ENCODE data around the gene UNC119.
A peak's percentile ranks its signal among the peaks of the same experiment; 100 is the strongest.

UNC119 gene

DNA sequence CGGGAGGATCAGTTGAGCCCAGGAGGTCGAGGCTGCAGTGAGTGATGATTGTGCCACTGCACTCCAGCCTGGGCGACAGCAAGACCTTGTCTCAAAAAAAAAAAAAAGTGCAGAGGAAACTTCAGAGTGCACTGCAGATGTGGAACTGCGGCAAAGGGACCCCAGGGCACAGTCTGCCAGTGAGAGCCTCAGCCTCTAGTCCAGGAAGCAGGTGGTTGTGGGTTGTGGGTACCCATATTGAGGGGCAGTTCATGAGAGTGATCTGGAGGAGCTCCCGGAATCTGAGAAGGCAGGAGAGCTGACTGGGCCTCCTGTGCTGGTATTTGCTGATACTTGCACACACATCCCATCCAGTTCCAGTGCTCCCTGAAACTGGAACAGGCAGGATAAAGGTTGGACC is 33.2 kb downstream of the UNC119 start:
- DNase-seq = no peak

DNA sequence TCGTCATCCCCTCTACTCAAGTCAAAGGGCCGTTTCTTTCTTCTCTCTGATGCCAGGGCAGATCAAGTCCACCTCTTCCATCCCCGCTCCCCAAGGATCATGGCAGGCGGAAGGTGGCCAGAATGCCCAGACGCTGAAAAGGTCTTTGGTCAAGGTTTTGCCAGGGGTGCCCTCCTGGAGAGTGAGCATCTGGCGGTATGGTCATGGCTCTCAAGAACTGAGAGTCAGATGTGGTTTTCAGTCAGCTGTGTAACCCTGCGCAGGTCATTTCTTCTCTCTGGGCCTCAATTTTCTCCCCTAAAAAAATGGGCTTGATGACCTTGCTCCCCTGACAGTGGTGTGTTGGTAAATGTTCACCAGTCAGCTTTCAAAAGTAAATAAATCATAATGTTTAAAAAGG is 33.8 kb downstream of the UNC119 start:
- no peak for DNase-seq

DNA sequence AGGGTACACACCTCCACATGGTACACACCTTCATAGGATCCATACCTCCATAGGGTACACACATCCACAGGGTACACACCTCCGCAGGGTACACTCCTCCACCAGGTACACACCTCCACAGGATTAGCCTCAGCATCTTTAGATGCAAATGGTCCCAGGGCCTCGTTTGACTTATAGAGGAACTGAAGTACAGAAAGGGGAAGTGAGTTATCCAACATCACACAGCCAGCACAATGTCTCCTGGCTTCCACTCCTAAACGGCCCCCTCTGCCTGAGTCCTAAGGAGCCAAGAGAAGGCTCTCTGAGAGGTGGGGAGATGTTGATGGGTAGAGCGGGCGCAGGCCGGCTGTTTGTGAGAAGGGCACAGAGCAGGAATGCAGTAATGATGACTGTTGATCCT is 34.3 kb downstream of the UNC119 start:
- no peak for DNase-seq

GRCh38 chr17:28515518-28515917 is 36.9 kb downstream of the UNC119 start:
- no peak for DNase-seq

DNA sequence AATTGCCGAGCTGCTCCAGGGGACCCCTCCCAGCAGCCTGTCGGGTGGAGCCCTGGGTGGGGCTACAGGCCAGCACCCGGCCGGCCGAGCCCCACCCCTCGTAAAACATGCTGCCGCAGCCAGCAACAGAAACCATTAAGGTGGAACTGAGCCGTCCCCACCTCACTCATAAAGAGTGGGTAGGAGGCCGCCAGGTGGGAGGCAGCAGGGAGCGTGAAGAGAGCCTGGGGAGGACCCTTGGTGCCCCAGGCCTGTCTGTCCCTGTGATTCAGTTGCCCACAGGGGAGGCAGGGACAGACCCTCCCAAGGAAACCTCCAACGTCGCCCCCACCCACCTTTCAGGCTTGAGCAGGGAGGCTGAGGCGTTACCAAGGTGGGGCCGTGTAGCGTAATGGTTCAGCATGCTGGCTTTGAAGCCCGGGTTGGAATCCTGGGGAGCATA is 37.8 kb downstream of the UNC119 start:
- no peak for DNase-seq

DNA sequence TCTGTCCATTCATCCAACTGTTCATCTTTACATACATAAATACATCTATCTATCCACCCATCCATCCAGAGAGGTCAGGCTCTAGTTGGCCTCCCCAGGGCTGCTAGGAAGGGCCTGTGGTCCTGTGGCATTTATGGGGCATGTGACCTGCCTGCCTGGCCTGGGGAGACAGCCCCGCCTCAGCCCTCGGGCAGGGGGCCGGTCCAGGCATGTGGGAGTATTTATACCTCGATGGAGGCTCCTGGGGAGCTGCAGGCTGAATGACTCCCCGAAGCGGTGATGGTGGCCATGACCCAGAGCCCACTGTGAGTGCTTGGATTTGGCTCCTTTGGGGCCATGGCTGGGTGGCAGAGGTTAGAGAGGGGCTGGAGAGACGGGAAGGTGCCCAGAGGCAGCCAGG is 38.9 kb downstream of the UNC119 start:
- DNase-seq = no peak

DNA sequence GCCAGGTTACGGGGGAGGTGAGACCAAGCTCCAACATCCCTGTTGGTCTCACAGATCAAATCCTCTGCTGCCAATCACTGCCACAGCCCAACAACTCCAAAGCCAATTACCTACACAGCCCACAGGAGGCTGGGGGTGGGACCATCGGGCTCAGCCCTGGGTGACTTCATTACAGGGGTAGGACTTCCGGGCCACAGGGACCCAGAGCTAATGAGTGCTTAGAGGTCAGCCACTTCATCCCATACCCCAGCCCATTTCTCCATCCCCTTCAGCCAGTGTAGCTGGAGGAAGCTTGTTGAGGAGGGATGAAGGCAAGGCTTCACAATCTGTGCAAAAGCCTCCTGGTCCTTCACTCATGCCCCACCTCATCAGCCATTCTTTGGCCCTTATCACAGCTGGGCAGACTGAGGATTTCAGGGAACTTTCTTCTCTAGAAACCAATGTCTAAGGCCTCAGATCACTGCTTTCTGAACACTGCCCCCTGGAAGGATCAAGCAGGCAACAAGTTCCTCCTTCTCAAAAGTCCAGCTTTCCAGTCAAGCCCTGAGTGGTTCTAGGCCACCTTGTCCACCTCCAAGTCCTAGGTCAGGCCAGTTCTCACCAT is 40.5 kb downstream of the UNC119 start:
- no peak for DNase-seq

DNA sequence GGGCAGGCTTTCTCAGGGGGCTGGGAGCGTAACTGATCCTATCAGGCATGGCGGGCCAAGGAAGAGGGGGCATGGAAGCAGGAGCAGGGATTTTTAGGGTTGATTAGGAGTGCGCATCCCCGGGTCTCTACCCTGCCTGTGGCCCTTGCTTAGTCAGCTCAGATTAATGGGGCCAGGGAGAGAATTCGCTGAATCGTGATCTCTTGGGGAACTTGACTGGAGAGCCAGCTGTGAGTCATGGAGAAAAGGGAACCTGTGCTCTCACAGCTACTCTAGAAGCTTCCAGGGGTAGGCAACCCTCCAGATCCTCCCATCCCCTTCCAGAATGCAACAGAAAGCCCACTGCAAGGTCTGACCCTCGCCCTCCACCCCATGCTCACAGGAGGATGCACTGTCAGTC is 42.6 kb downstream of the UNC119 start:
- no peak for DNase-seq

GRCh38 chr17:28508211-28508724 is 44.2 kb downstream of the UNC119 start:
- no peak for DNase-seq

- DNase-seq = no peak
Observed at GRCh38 chr17:28507567-28508203, 44.7 kb downstream of the UNC119 start.

GRCh38 chr17:28506763-28507487 is 45.5 kb downstream of the UNC119 start:
- no peak for DNase-seq

- DNase-seq = no peak
Observed at GRCh38 chr17:28505986-28506665, 46.3 kb downstream of the UNC119 start, which contains the start of gene FOXN1. FOXN1 (plus strand) TSS chr17:28506348; CDS start chr17:28523970, 17,622 bp downstream.

DNA sequence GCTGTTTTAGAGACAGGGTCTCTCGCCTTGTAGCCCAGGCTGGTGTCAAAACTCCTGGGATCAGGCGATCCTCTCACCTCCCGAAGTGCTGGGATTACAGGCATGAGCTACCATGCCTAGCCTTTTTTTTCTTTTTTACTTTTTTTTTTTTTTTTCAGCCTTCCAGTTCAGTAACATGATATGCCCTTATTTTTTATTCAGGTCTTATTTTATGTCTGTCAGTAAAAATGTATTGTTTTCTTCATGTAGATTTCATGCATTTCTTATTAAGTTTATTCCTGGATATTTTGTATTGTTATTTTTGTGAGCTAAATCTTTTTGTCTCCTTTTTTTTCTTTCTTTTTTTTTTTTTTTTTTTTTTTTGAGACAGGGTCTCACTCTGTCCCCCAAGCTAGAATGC is 49.0 kb downstream of the UNC119 start:
- DNase-seq = no peak

- no peak for DNase-seq
Observed at GRCh38 chr17:28501421-28502284, 50.8 kb downstream of the UNC119 start.

DNA sequence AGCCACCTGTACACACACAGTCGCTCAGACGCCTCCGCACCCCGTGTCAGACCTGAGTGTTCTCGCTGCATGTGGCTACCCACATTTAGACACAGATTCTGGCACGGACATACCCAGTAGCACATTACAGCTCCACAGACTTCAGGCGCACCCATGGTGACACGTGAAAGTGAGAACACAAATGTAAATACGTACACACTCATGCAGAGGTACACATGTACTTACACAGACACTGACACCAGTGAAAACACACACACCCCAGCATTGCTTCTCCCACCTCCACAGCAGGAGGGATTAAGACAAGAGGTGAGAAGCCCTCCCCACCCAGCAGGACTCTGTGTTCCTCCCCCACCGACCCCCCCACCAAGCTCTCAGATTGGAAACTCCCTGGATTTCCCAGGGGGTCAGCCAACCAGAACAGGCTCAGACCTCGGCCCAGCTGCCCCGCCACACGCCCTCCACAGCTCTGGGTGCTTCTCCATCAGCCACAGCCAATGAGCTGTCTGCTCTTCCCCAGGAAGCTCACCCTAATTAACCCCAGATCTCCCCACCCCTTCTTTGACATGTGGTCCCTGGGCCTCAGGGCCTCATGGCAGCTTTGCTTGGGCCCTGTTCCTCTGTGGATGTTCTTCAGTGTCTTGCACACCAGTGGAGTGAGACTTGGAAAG is 51.6 kb downstream of the UNC119 start:
- DNase-seq = no peak

DNA sequence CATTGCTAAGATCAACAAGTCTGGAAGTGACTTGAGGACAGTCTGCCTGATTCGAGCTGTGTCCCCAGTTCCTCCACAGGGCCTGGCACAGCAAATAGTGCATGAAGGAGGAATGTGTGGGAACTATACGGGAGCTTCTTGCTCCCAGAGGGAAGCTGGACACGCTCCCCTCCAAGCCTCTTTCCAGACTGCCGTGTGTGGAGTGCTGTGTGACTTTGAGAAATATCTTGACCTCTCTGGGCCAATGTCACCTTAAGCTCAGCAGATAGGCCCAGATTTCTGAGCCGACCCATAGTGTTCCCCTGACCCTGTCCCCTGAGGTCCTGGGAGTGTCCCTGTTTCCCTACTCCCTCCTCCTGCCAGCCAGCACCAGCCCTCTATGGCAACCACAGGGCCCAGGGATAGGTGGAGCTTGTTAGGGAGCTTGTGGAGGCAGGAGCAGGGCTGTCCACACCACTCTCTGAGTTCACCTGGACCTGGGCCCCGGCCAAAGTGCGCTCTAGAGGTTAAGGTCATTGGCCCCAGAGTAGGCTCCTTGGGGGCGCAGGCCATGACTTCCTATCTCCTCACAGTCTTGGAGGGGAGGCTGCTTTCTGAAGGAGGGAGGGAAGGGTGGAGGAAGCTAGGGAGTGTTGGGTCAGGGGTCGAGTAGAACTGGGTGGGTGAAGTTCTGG is 52.6 kb downstream of the UNC119 start:
- DNase-seq = no peak

- DNase-seq = peak in 1 of 2 experiments; percentile 18
Observed at GRCh38 chr17:28499364-28499664, 53.1 kb downstream of the UNC119 start.

GRCh38 chr17:28498652-28499363 is 53.6 kb downstream of the UNC119 start:
- no peak for DNase-seq

GRCh38 chr17:28497931-28498330 is 54.5 kb downstream of the UNC119 start:
- DNase-seq = no peak
